GM12878 (cell line): ENCODE data around the gene SCUBE3. TPM values are rescaled to one million over a fixed set of nuclear protein-coding genes. Genes with fewer than 3 reads are reported as not detected.

Experiments
- ATAC-seq: fragments of 200-7000 bp; cut with Tn5 transposase; 3 replicates; pipeline ENCODE4 v1.9.1; 2020; ENCODE audit warnings: mild to moderate bottlenecking, moderate library complexity
- BruUV-seq: library from RNA; stranded (reverse); fragments of 400-500 nt; replicated peaks from 2 replicates; lab custom pipeline; 2021; lab: Mats Ljungman, UMichigan
- CTCF ChIA-PET: fragments of 300-600 bp; sonication (Branson Sonifier 250); formaldehyde crosslinking; extraction: SDS; loops from one replicate; lab custom pipeline; 2021; ENCODE audit warnings: inconsistent platforms; lab: Yijun Ruan, JAX
- POLR2A ChIA-PET: fragments of 350-600 bp; formaldehyde crosslinking; extraction: SDS; loops from one replicate; lab custom pipeline; 2021; ENCODE audit warnings: inconsistent platforms; lab: Charles Lee
- RAD21 ChIA-PET: fragments of 300-600 bp; sonication (Branson Sonifier 250); formaldehyde crosslinking; loops from one replicate; lab custom pipeline; 2023; ENCODE audit warnings: antibody characterized with exemption; ENCODE audit not compliant: unreplicated experiment; lab: Charles Lee
- SMC1A ChIA-PET: fragments of 300-600 bp; sonication (Branson Sonifier 250); formaldehyde crosslinking; loops from one replicate; lab custom pipeline; 2023; ENCODE audit not compliant: unreplicated experiment, uncharacterized antibody; lab: Charles Lee
- DNase-seq: peaks from one replicate; pipeline ENCODE4 v3.0.0-alpha.2; 2011; ENCODE audit warnings: low read depth, low spot score
- FAIRE-seq: peaks from 3 replicates; lab custom pipeline; 2011; peaks lifted over from hg19 to GRCh38; lab: Jason Lieb, UNC
- H2AFZ ChIP-seq: 2 replicates; pipeline ENCODE4 v1.6.0; 2011; ENCODE audit warnings: low read depth, low read length, control low read depth; ENCODE audit not compliant: control insufficient read depth
- H3K27ac ChIP-seq: 2 replicates; pipeline ENCODE4 v1.5.1; 2011; ENCODE audit warnings: control low read depth; ENCODE audit not compliant: control insufficient read depth, insufficient read depth
- H3K27me3 ChIP-seq, 2 experiments: replicated peaks in 1 of 2; 2 replicates each; pipeline versions ENCODE4 v1.6.0 to v1.6.1; 2011; ENCODE audit warnings: low read length in 1 of 2; ENCODE audit not compliant: control insufficient read depth in 2 of 2, insufficient read depth in 2 of 2
- H3K36me3 ChIP-seq, 2 experiments: 2 replicates each; pipeline ENCODE4 v1.5.1; 2011; ENCODE audit warnings: low read length in 1 of 2; ENCODE audit not compliant: control insufficient read depth in 2 of 2, insufficient read depth in 2 of 2
- H3K4me1 ChIP-seq: 2 replicates; pipeline ENCODE4 v1.6.1; 2011; ENCODE audit warnings: mild to moderate bottlenecking, low read length, moderate library complexity, mixed read lengths; ENCODE audit not compliant: control insufficient read depth, insufficient read depth
- H3K4me2 ChIP-seq: 2 replicates; pipeline ENCODE4 v1.6.0; 2011; ENCODE audit warnings: control low read depth; ENCODE audit not compliant: control insufficient read depth, insufficient read depth
- H3K4me3 ChIP-seq: fragments of 200-600 bp; sonication (generic); 2 replicates; pipeline ENCODE4 v1.5.1; 2016
- H3K79me2 ChIP-seq: 2 replicates; pipeline ENCODE4 v1.6.0; 2011; ENCODE audit warnings: low read length; ENCODE audit not compliant: control insufficient read depth, insufficient read depth
- H3K9ac ChIP-seq: 2 replicates; pipeline ENCODE4 v1.8.0; 2011; ENCODE audit warnings: low read length, control low read depth, mixed read lengths; ENCODE audit not compliant: control insufficient read depth, insufficient read depth
- H3K9me3 ChIP-seq: replicated peaks from 3 replicates; pipeline ENCODE4 v1.5.1; 2011; ENCODE audit warnings: mild to moderate bottlenecking, low read length; ENCODE audit not compliant: control insufficient read depth, insufficient read depth
- H4K20me1 ChIP-seq: 2 replicates; pipeline ENCODE4 v1.6.0; 2011; ENCODE audit not compliant: control insufficient read depth, insufficient read depth
- BACH1 ChIP-seq: fragments of 450-650 bp; IDR thresholded peaks from 2 replicates; pipeline ENCODE4 v1.6.1; 2017; ENCODE audit warnings: mild to moderate bottlenecking, borderline replicate concordance
- BHLHE40 ChIP-seq, 2 experiments: fragments of 450-650 bp in 1 of 2; IDR thresholded peaks; 2 replicates each; pipeline ENCODE4 v1.6.1; 2011 to 2017; ENCODE audit warnings: low read depth in 2 of 2, borderline replicate concordance in 1 of 2, improper control_type of control experiment in 1 of 2, low read length in 1 of 2, mild to moderate bottlenecking in 1 of 2
- CHD1 ChIP-seq: IDR thresholded peaks from 2 replicates; pipeline ENCODE4 v1.6.1; 2012; ENCODE audit warnings: low read depth, low read length, improper control_type of control experiment
- GATAD2B ChIP-seq: fragments of 450-650 bp; conservative IDR thresholded peaks from 2 replicates; pipeline ENCODE4 v1.6.1; 2017; ENCODE audit warnings: low read depth, mild to moderate bottlenecking, moderate library complexity
- IKZF2 ChIP-seq, 2 experiments: fragments of 450-650 bp; IDR thresholded peaks; 2 replicates each; pipeline ENCODE4 v1.6.1; 2017; ENCODE audit warnings: mild to moderate bottlenecking in 2 of 2, moderate library complexity in 2 of 2
- LARP7 ChIP-seq: fragments of 450-650 bp; IDR thresholded peaks from 2 replicates; pipeline ENCODE4 v1.6.1; 2017; ENCODE audit warnings: mild to moderate bottlenecking
- RAD51 ChIP-seq: fragments of 450-650 bp; IDR thresholded peaks from 2 replicates; pipeline ENCODE4 v1.6.1; 2016; ENCODE audit warnings: moderate library complexity, mild to moderate bottlenecking, inconsistent platforms
- SMC3 ChIP-seq: IDR thresholded peaks from 2 replicates; pipeline ENCODE4 v1.6.1; 2011; ENCODE audit warnings: low read length, improper control_type of control experiment, borderline replicate concordance
- SREBF2 ChIP-seq: IDR thresholded peaks from 2 replicates; pipeline ENCODE4 v1.6.1; 2012; ENCODE audit warnings: mild to moderate bottlenecking, low read length
- TCF7 ChIP-seq: IDR thresholded peaks from 2 replicates; pipeline ENCODE4 v1.6.1; 2014; ENCODE audit warnings: antibody characterized with exemption, borderline replicate concordance
- whole genome bisulfite sequencing: methylation state at CpG from one replicate; pipeline ENCODE4 v1.1.6; 2016; ENCODE audit warnings: low lambda C conversion rate; ENCODE audit not compliant: insufficient replicate concordance, insufficient coverage; ENCODE audit errors: missing lambda C conversion rate; 5-methylcytosine and 5-hydroxymethylcytosine counted together
- in situ Hi-C: fragments of 300-500 bp; cut with MboI; formaldehyde crosslinking; loops from 9 replicates; pipeline ENCODE4 v1.14.3; 2018; ENCODE audit warnings: mixed read lengths
- intact Hi-C: fragments of 100-400 bp; cut with micrococcal nuclease; formaldehyde crosslinking; loops from one replicate; pipeline ENCODE4 v1.14.2; 2022; ENCODE audit not compliant: unreplicated experiment
- polyA plus RNA-seq, 11 experiments: library from polyadenylated mRNA; depleted of rRNA in 4 of 11; unstranded in 6 of 11; stranded (reverse) in 5 of 11; fragments of >200 nt; fragmentation: Nextera tagmentation in 4 of 11; fragmentation: Illumina TruSeq in 1 of 11; extraction: Ambion mirVana in 4 of 11; extraction: Trizol in 1 of 11; gene quantifications; 1 replicate in 1 of 11; 2 replicates in 10 of 11; pipeline versions ENCODE4 v1.2.1 to v1.2.3, GENCODE V29; 2011 to 2016; ENCODE audit warnings: inconsistent platforms in 2 of 11, missing spikeins in 2 of 11, low read depth in 1 of 11
- total RNA-seq, 4 experiments: library from RNA; depleted of rRNA in 3 of 4; stranded (reverse); fragments of >200 nt in 3 of 4; fragmentation: Illumina TruSeq in 1 of 4; extraction: Trizol in 1 of 4; gene quantifications; 2 replicates each; pipeline versions ENCODE4 v1.2.1 to v1.2.3, GENCODE V29; 2013 to 2021
- TF ChIP-seq, protein P1 (sequence below): IDR thresholded peaks from 2 replicates; pipeline ENCODE4 v1.6.1; 2012; ENCODE audit warnings: low read depth, low read length, improper control_type of control experiment
- TF ChIP-seq, protein P2 (sequence below): IDR thresholded peaks from 2 replicates; pipeline ENCODE4 v1.6.1; 2011; ENCODE audit warnings: low read depth, low read length, improper control_type of control experiment, borderline replicate concordance
- TF ChIP-seq, protein P3 (sequence below): fragments of 450-650 bp; IDR thresholded peaks from 2 replicates; pipeline ENCODE4 v1.6.1; 2017; ENCODE audit warnings: borderline replicate concordance
- TF ChIP-seq, protein P4 (sequence below): fragments of 450-650 bp; formaldehyde crosslinking; IDR thresholded peaks from 2 replicates; pipeline ENCODE4 v1.4.0; 2020; ENCODE audit warnings: mild to moderate bottlenecking, moderate library complexity

Gene SCUBE3
- total and polyA plus RNA-seq, 10 of the 15 experiments (the other 5 are each of a cell fraction or from before 2014, with no cell fraction given), result under 0.01 to 0.20 (median 0.07) TPM; not detected in 4

DNA sequence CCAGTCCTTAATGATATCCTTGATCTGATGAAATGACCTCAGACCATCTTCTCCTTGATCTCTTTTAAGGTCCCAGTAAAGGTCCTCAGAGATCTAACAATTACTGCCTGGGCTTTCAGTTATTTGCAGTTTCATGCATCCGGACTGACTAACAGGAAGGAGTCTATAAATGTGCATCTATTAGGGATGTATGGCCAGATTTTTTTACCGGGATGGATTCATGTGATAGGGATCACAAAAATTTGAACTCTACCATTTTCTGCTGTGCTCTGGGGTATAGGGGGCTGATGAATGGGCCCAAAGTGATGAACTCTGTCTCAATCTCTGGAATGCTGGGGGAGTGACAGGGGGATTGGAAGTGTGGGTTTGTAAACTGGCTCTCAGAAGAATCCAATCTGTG is 36.2 kb upstream of the SCUBE3 start:
- in situ Hi-C loops, result no loop called here
- H3K36me3 ChIP-seq, result no peaks in the 10 kb centered on the region
- CTCF ChIA-PET, result no interaction called here
- TF ChIP-seq, protein P1, sequence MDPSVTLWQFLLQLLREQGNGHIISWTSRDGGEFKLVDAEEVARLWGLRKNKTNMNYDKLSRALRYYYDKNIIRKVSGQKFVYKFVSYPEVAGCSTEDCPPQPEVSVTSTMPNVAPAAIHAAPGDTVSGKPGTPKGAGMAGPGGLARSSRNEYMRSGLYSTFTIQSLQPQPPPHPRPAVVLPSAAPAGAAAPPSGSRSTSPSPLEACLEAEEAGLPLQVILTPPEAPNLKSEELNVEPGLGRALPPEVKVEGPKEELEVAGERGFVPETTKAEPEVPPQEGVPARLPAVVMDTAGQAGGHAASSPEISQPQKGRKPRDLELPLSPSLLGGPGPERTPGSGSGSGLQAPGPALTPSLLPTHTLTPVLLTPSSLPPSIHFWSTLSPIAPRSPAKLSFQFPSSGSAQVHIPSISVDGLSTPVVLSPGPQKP, result no peak
- TF ChIP-seq LARP7 (no peak), CHD1 (no peak), GATAD2B (no peak), BACH1 (no peak), BHLHE40 (IDR thresholded peaks at IDR 0.05; ENCODE audit: borderline replicate concordance in 1 of 2, low read depth in 2 of 2, low read length in 1 of 2) (no peak), SREBF2 (no peak), SMC3 (no peak), RAD51 (no peak), IKZF2 (IDR thresholded peaks at IDR 0.05) (no peak), TCF7 (no peak)
- TF ChIP-seq, protein P2, sequence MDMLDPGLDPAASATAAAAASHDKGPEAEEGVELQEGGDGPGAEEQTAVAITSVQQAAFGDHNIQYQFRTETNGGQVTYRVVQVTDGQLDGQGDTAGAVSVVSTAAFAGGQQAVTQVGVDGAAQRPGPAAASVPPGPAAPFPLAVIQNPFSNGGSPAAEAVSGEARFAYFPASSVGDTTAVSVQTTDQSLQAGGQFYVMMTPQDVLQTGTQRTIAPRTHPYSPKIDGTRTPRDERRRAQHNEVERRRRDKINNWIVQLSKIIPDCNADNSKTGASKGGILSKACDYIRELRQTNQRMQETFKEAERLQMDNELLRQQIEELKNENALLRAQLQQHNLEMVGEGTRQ, result no peak
- TF ChIP-seq, protein P3, sequence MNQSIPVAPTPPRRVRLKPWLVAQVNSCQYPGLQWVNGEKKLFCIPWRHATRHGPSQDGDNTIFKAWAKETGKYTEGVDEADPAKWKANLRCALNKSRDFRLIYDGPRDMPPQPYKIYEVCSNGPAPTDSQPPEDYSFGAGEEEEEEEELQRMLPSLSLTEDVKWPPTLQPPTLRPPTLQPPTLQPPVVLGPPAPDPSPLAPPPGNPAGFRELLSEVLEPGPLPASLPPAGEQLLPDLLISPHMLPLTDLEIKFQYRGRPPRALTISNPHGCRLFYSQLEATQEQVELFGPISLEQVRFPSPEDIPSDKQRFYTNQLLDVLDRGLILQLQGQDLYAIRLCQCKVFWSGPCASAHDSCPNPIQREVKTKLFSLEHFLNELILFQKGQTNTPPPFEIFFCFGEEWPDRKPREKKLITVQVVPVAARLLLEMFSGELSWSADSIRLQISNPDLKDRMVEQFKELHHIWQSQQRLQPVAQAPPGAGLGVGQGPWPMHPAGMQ, result no peak
- TF ChIP-seq, protein P4, sequence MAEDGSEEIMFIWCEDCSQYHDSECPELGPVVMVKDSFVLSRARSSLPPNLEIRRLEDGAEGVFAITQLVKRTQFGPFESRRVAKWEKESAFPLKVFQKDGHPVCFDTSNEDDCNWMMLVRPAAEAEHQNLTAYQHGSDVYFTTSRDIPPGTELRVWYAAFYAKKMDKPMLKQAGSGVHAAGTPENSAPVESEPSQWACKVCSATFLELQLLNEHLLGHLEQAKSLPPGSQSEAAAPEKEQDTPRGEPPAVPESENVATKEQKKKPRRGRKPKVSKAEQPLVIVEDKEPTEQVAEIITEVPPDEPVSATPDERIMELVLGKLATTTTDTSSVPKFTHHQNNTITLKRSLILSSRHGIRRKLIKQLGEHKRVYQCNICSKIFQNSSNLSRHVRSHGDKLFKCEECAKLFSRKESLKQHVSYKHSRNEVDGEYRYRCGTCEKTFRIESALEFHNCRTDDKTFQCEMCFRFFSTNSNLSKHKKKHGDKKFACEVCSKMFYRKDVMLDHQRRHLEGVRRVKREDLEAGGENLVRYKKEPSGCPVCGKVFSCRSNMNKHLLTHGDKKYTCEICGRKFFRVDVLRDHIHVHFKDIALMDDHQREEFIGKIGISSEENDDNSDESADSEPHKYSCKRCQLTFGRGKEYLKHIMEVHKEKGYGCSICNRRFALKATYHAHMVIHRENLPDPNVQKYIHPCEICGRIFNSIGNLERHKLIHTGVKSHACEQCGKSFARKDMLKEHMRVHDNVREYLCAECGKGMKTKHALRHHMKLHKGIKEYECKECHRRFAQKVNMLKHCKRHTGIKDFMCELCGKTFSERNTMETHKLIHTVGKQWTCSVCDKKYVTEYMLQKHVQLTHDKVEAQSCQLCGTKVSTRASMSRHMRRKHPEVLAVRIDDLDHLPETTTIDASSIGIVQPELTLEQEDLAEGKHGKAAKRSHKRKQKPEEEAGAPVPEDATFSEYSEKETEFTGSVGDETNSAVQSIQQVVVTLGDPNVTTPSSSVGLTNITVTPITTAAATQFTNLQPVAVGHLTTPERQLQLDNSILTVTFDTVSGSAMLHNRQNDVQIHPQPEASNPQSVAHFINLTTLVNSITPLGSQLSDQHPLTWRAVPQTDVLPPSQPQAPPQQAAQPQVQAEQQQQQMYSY (CRISPR knock-in tag), result no peak
- TF ChIP-seq, all 136 proteins: peak for 0
- FAIRE-seq (no peak), DNase-seq (no peak), ATAC-seq (no peak)
- Histone ChIP-seq H3K27ac (no peak overlapping the region), H3K4me3 (no peak overlapping the region), H3K9me3 (no peaks in the 10 kb centered on the region), H4K20me1 (no peaks in the 10 kb centered on the region), H3K27me3 (no peaks in the 10 kb centered on the region), H3K4me1 (peaks cover 14% of the 10 kb centered on the region), H3K4me2 (no peak overlapping the region), H3K79me2 (no peaks in the 10 kb centered on the region), H3K9ac (no peak overlapping the region), H2AFZ (no peak overlapping the region)
- intact Hi-C loops, result no loop called here
- RAD21 ChIA-PET, result no interaction called here
- POLR2A ChIA-PET, result no interaction called here
- BruUV-seq, result no TSS peak
- SMC1A ChIA-PET, result no interaction called here
- WGBS, result 79% methylated on average over 2 of the region's 2 CpGs
